Neural cell (in vitro differentiated cells): ENCODE data around the gene MINDY3. TPM values are rescaled to one million over a fixed set of nuclear protein-coding genes. Genes with fewer than 3 reads are reported as not detected.

Experiments used
- H2AFZ ChIP-seq: fragments of 200-600, 300-800 bp; sonication (generic), shearing (Covaris generic); 2 replicates; pipeline ENCODE4 v1.6.0; 2014; ENCODE audit warnings: low read depth, mild to moderate bottlenecking, antibody characterized with exemption, low read length, moderate library complexity
- H3F3A ChIP-seq: fragments of 200-600 bp; shearing (Covaris generic); 2 replicates; pipeline ENCODE4 v1.6.1; 2016; ENCODE audit warnings: mild to moderate bottlenecking, moderate library complexity, mixed read lengths, antibody characterized with exemption, low read length; ENCODE audit not compliant: insufficient read depth, poor library complexity, severe bottlenecking
- H3K27ac ChIP-seq: fragments of 200-600, 300-800 bp; sonication (generic), shearing (Covaris generic); 2 replicates; pipeline ENCODE4 v1.5.1; 2014; ENCODE audit warnings: mild to moderate bottlenecking, low read length, moderate library complexity
- H3K27me3 ChIP-seq: fragments of 300-800, 200-600 bp; sonication (generic), shearing (Covaris generic); 2 replicates; pipeline ENCODE4 v1.6.0; 2014; ENCODE audit warnings: mild to moderate bottlenecking, low read depth, low read length, moderate library complexity; ENCODE audit not compliant: insufficient read depth
- H3K36me3 ChIP-seq: fragments of 300-800, 200-600 bp; sonication (generic), shearing (Covaris generic); 2 replicates; pipeline ENCODE4 v1.5.1; 2014; ENCODE audit warnings: mild to moderate bottlenecking, antibody characterized with exemption, low read length, moderate library complexity; ENCODE audit not compliant: insufficient read depth
- H3K4me2 ChIP-seq: fragments of 300-800, 200-600 bp; sonication (generic), shearing (Covaris generic); 2 replicates; pipeline ENCODE4 v1.6.0; 2014; ENCODE audit warnings: mild to moderate bottlenecking, low read length
- H3K4me3 ChIP-seq: fragments of 300-800, 200-600 bp; sonication (generic), shearing (Covaris generic); 2 replicates; pipeline ENCODE4 v1.5.1; 2014; ENCODE audit warnings: mild to moderate bottlenecking, low read length, moderate library complexity
- H3K79me2 ChIP-seq: fragments of 200-600 bp; shearing (Covaris generic); replicated peaks from 2 replicates; pipeline ENCODE4 v1.6.0; 2014; ENCODE audit warnings: mild to moderate bottlenecking, low read length, moderate library complexity; ENCODE audit not compliant: insufficient read depth
- H3K9ac ChIP-seq: fragments of 300-800, 200-600 bp; sonication (generic), shearing (Covaris generic); 2 replicates; pipeline ENCODE4 v1.6.1; 2016; ENCODE audit warnings: mild to moderate bottlenecking, low read length, mixed read lengths
- H3K9me2 ChIP-seq: fragments of 200-600 bp; shearing (Covaris generic); 2 replicates; pipeline ENCODE4 v1.6.1; 2016; ENCODE audit warnings: mild to moderate bottlenecking, low read length, mixed read lengths; ENCODE audit not compliant: insufficient read depth
- H3K9me3 ChIP-seq: fragments of 200-600, 300-800 bp; sonication (generic), shearing (Covaris generic); 2 replicates; pipeline ENCODE4 v1.6.1; 2016; ENCODE audit warnings: mild to moderate bottlenecking, mixed run types, low read length, moderate library complexity, mixed read lengths
- H4K20me1 ChIP-seq: fragments of 200-600 bp; shearing (Covaris generic); 2 replicates; pipeline ENCODE4 v1.6.1; 2016; ENCODE audit warnings: mild to moderate bottlenecking, mixed run types; ENCODE audit not compliant: insufficient read depth
- CTCF ChIP-seq: fragments of 450-650 bp; IDR thresholded peaks from 2 replicates; pipeline ENCODE4 v1.5.1; 2014; ENCODE audit warnings: antibody characterized with exemption, mild to moderate bottlenecking, moderate library complexity; ENCODE audit not compliant: poor library complexity, severe bottlenecking
- EP300 ChIP-seq: fragments of 450-650 bp; conservative IDR thresholded peaks from 2 replicates; pipeline ENCODE4 v1.6.1; 2014; ENCODE audit warnings: antibody characterized with exemption, mild to moderate bottlenecking, moderate library complexity; ENCODE audit not compliant: poor library complexity, severe bottlenecking
- EZH2 ChIP-seq: fragments of 200-600, 300-800 bp; shearing (Covaris generic), sonication (generic); IDR thresholded peaks from 2 replicates; pipeline ENCODE4 v1.6.1; 2014; ENCODE audit warnings: antibody characterized with exemption, low read length, borderline replicate concordance, mild to moderate bottlenecking; ENCODE audit not compliant: insufficient read depth, poor library complexity, severe bottlenecking
- MXI1 ChIP-seq: fragments of 450-650 bp; conservative IDR thresholded peaks from 2 replicates; pipeline ENCODE4 v1.6.1; 2014; ENCODE audit warnings: antibody characterized with exemption, mild to moderate bottlenecking; ENCODE audit not compliant: poor library complexity, severe bottlenecking
- POLR2AphosphoS5 ChIP-seq: IDR thresholded peaks from 2 replicates; pipeline ENCODE4 v1.6.1; 2012
- RAD21 ChIP-seq: fragments of 450-650 bp; conservative IDR thresholded peaks from 2 replicates; pipeline ENCODE4 v1.6.1; 2014; ENCODE audit warnings: antibody characterized with exemption, mild to moderate bottlenecking, moderate library complexity
- REST ChIP-seq: IDR thresholded peaks from 2 replicates; pipeline ENCODE4 v1.6.1; 2012; ENCODE audit warnings: borderline replicate concordance
- SMC3 ChIP-seq: fragments of 450-650 bp; conservative IDR thresholded peaks from 2 replicates; pipeline ENCODE4 v1.6.1; 2014; ENCODE audit warnings: antibody characterized with exemption, mild to moderate bottlenecking, moderate library complexity; ENCODE audit not compliant: poor library complexity
- TAF1 ChIP-seq: IDR thresholded peaks from 2 replicates; pipeline ENCODE4 v1.6.1; 2012; ENCODE audit warnings: low read depth
- polyA plus RNA-seq: library from polyadenylated mRNA; depleted of rRNA; stranded (reverse); fragments of >200 nt; gene quantifications from 2 replicates; pipeline ENCODE4 v1.2.3, GENCODE V29; 2014

MINDY3 gene
- polyA plus RNA-seq, 1 donor from 2014 or later = 56.5 TPM

GRCh38 chr10:15805395-15806058 lies 54.8 kb downstream of the MINDY3 start:
- no peak for TF ChIP-seq MXI1
- TF ChIP-seq CTCF = no peak
- TF ChIP-seq SMC3 = no peak
- Histone ChIP-seq H3K9me3 (peaks cover 2% of the 10 kb centered on the region), H2AFZ (no peak overlapping the region)

GRCh38 chr10:15804109-15804508 lies 56.2 kb downstream of the MINDY3 start:
- Histone ChIP-seq H3K9me2 (no peaks in the 10 kb centered on the region), H3K27ac (no peak overlapping the region), H3K9ac (no peak overlapping the region), H4K20me1 (no peaks in the 10 kb centered on the region), H3K9me3 (peaks cover 3% of the 10 kb centered on the region), H3K4me2 (no peak overlapping the region), H3K4me3 (no peak overlapping the region), H3K36me3 (no peaks in the 10 kb centered on the region), H2AFZ (no peak overlapping the region), H3F3A (no peaks in the 10 kb centered on the region), H3K27me3 (no peaks in the 10 kb centered on the region), H3K79me2 (no peaks in the 10 kb centered on the region)
- TF ChIP-seq EP300 (no peak), SMC3 (no peak), EZH2 (no peak), MXI1 (no peak), POLR2AphosphoS5 (no peak), TAF1 (no peak), CTCF (no peak), RAD21 (no peak), REST (no peak)

More at GRCh38 chr10:15805395-15806058, 54.8 kb downstream of the MINDY3 start:
- H3K4me3 ChIP-seq = no peak overlapping the region
- no peaks in the 10 kb centered on the region for H3F3A ChIP-seq
- no peak overlapping the region for H3K4me2 ChIP-seq
- H3K36me3 ChIP-seq = no peaks in the 10 kb centered on the region
- no peak overlapping the region for H3K27ac ChIP-seq
- H3K9ac ChIP-seq = no peak overlapping the region
- H3K79me2 ChIP-seq = no peaks in the 10 kb centered on the region
- H4K20me1 ChIP-seq = no peaks in the 10 kb centered on the region
- H3K27me3 ChIP-seq = no peaks in the 10 kb centered on the region
- no peaks in the 10 kb centered on the region for H3K9me2 ChIP-seq
